GM19099 (cell line): ENCODE results near the gene HOXC10.

Source experiments
- POLR2A ChIP-seq: IDR thresholded peaks from 3 replicates; pipeline ENCODE4 v1.6.1; 2011; ENCODE audit warnings: low read depth; ENCODE audit not compliant: insufficient read length; ENCODE audit errors: extremely low read depth

The HOXC10 gene

GRCh38 chr12:54004841-54005530 is 20.0 kb downstream of the HOXC10 start:
- TF ChIP-seq POLR2A = no peak

- TF ChIP-seq POLR2A = no peak
Measured at GRCh38 chr12:54005531-54005852, 20.5 kb downstream of the HOXC10 start.

DNA sequence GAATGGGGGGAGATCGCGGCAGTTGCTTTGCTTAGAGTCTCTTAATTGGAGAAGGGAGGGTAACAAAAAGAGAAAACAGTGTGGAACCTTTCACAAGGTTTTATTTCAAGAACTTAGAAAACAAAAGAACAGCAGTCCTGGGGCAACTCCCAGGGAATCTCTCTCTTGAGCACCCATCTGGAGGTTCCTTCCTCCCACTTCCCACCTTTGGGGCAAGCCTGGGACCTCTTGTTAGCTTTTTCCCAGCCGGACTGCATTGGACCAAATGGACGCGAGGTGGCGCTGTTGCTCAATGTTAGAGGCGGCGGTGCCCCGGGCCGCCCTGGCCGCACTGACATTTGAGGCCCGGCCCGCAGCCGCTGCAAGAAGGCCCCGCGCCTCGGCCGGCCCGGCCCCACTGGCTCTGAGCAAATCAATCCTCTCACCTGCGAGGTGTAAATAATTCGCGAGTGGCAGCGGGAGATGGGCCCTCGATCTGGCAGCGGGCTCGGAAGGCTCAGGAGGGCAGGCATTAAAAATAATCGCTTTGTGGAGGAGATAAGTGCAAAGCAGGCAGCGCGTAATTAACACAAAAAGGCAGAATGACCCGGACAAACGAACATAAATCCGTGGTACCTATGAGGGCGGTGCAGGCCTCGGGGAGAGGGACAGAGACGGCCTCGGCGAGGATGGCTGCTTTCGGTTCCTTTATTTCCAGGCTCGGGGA is 21.1 kb downstream of the HOXC10 start:
- TF ChIP-seq POLR2A = no peak

GRCh38 chr12:54006559-54007220 is 21.7 kb downstream of the HOXC10 start:
- TF ChIP-seq POLR2A = no peak

GRCh38 chr12:54007538-54008259 is 22.8 kb downstream of the HOXC10 start:
- no peak for TF ChIP-seq POLR2A

- no peak for TF ChIP-seq POLR2A
Measured at GRCh38 chr12:54008260-54008552, 23.3 kb downstream of the HOXC10 start.

GRCh38 chr12:54009171-54010052 is 24.5 kb downstream of the HOXC10 start:
- no peak for TF ChIP-seq POLR2A

GRCh38 chr12:54010053-54010971 is 25.4 kb downstream of the HOXC10 start:
- TF ChIP-seq POLR2A = no peak

DNA sequence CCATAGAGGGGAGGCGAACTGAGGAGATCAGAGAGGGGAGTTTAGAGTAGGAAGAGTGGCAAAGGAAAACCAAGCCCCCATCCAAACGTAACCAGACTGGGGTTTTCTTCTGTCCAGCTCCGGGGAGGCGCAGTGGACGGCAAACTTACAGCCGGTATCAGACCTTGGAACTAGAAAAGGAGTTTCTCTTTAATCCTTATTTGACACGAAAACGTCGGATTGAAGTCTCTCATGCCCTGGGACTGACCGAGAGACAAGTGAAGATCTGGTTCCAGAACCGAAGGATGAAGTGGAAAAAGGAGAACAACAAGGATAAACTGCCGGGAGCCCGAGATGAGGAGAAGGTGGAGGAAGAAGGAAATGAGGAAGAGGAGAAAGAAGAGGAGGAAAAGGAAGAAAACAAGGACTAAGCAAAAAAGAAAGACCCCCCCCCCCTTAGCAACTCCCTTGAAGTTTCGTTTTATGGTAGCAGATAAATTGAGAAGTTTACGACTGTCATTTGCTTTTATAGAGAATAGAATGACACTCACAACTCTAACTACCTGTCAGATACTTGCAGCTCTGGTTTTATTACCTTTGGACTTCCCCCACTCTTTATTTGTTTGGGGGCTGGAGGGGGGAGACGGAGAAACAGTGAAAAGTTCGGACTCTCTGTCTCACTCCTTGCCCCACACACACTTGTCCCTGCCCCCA is 26.2 kb downstream of the HOXC10 start:
- TF ChIP-seq POLR2A = no peak

GRCh38 chr12:54011665-54012532 is 27.0 kb downstream of the HOXC10 start:
- TF ChIP-seq POLR2A = no peak

DNA sequence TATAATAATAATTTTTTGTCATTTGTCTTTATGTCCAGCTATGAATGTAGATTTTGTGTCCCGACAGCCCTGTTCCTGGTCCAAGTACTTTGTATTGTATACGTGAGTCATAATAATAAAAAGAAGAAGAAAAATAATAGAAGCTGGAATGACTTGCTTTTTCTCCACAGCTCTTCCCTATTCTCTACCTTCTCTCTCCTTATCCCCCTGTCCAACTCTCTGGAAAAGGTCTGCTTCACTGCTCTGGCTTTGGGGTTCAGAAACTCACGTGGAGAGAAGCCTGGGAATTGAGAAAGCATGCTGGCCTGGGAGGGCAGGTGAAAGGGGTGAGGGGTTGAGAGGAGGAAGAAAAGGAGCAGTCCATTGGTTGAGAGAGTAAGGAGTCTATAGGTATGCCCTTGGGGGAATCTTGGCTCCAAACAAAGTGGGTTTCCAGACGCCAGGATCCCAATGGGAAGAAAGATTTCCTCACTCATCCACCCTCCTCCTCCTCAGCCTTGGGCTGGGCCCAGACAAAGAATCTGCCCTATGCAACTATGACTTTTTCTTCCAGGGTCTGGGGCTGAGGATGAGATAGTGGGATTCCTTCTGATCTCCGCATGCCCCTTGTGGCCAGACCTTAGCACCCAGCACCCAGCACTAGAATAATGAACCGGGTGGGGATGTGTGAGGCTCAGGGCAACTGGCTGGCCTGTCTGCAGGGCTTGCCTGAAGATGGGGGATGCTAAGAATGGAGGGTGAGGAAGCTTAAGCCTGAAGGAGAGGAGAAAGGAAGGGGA is 27.9 kb downstream of the HOXC10 start:
- TF ChIP-seq POLR2A = no peak
